MCF 10A (cell line): ENCODE data around the gene SSH2. TPM values are rescaled to one million over a fixed set of nuclear protein-coding genes. Genes with fewer than 3 reads are reported as not detected.
"Not testable (repeated sequence)": the region's sequence is repeated elsewhere in the genome, so short reads cannot be mapped to it uniquely, and the experiment has no call there.

Experiments
- BruUV-seq: library from RNA; stranded (reverse); fragments of 400-500 nt; replicated peaks from 2 replicates; lab custom pipeline; 2021; lab: Mats Ljungman, UMichigan
- CTCF ChIA-PET: fragments of 300-600 bp; sonication (Branson Sonifier 250); formaldehyde crosslinking; extraction: SDS; loops from one replicate; lab custom pipeline; 2021; ENCODE audit warnings: antibody characterized with exemption, inconsistent platforms; lab: Yijun Ruan, JAX
- POLR2A ChIA-PET: fragments of 300-600, 350-650 bp; sonication (Branson Sonifier 250); formaldehyde crosslinking; extraction: SDS; loops from one replicate; lab custom pipeline; 2020; ENCODE audit warnings: antibody characterized with exemption, inconsistent platforms; lab: Yijun Ruan, JAX
- DNase-seq: peaks from one replicate; pipeline ENCODE4 v3.0.0-alpha.2; 2018; ENCODE audit not compliant: unreplicated experiment
- H3K27ac Mint-ChIP-seq: one replicate; pipeline ENCODE4 v1.8.0; 2022; ENCODE audit warnings: mild to moderate bottlenecking, low read depth, mixed read lengths; ENCODE audit not compliant: unreplicated experiment
- H3K27me3 Mint-ChIP-seq: one replicate; pipeline ENCODE4 v1.8.0; 2022; ENCODE audit warnings: mixed read lengths; ENCODE audit not compliant: insufficient read depth, unreplicated experiment
- H3K36me3 Mint-ChIP-seq: one replicate; pipeline ENCODE4 v1.8.0; 2022; ENCODE audit warnings: mild to moderate bottlenecking, moderate library complexity, mixed read lengths; ENCODE audit not compliant: insufficient read depth, unreplicated experiment
- H3K4me1 Mint-ChIP-seq: one replicate; pipeline ENCODE4 v1.8.0; 2022; ENCODE audit warnings: mixed read lengths; ENCODE audit not compliant: insufficient read depth, unreplicated experiment
- H3K4me3 Mint-ChIP-seq: one replicate; pipeline ENCODE4 v1.8.0; 2022; ENCODE audit warnings: mild to moderate bottlenecking, moderate library complexity, mixed read lengths; ENCODE audit not compliant: unreplicated experiment
- H3K9me3 Mint-ChIP-seq: one replicate; pipeline ENCODE4 v1.8.0; 2022; ENCODE audit warnings: mixed read lengths; ENCODE audit not compliant: unreplicated experiment
- CTCF ChIP-seq: fragments of 200-600 bp; IDR thresholded peaks from one replicate; pipeline ENCODE4 v1.8.0; 2022; ENCODE audit warnings: antibody characterized with exemption, mild to moderate bottlenecking; ENCODE audit not compliant: unreplicated experiment
- intact Hi-C: fragments of 100-400 bp; cut with micrococcal nuclease; formaldehyde crosslinking; loops from 2 replicates; pipeline ENCODE4 v1.14.1; 2022
- total RNA-seq: library from RNA; stranded (reverse); gene quantifications from 2 replicates; pipeline ENCODE4 v1.2.3, GENCODE V29; 2022

Gene SSH2
- total RNA-seq, 1 experiment from 2014 or later, result 21.9 TPM

- no peaks in the 10 kb centered on the region for H3K4me1 Mint-ChIP-seq
- H3K27ac Mint-ChIP-seq, result no peak overlapping the region
- peaks cover 6% of the 10 kb centered on the region for H3K36me3 Mint-ChIP-seq
- intact Hi-C loops, result no loop called here
- H3K9me3 Mint-ChIP-seq, result no peaks in the 10 kb centered on the region
- TF ChIP-seq CTCF, result no peak
- H3K27me3 Mint-ChIP-seq, result no peaks in the 10 kb centered on the region
- no TSS peak for BruUV-seq
- no peak for DNase-seq
- H3K4me3 Mint-ChIP-seq, result no peak overlapping the region
- ChIA-PET POLR2A (no interaction called here), CTCF (interaction anchor here (0.6 kb wide), 2 partner anchors 10 to 144 kb away, joined by 3 to 4 read pairs; no protein-coding TSS in a partner anchor)
These were observed 140.5 kb downstream of the SSH2 start for GRCh38 chr17:29789196-29790170.

DNA sequence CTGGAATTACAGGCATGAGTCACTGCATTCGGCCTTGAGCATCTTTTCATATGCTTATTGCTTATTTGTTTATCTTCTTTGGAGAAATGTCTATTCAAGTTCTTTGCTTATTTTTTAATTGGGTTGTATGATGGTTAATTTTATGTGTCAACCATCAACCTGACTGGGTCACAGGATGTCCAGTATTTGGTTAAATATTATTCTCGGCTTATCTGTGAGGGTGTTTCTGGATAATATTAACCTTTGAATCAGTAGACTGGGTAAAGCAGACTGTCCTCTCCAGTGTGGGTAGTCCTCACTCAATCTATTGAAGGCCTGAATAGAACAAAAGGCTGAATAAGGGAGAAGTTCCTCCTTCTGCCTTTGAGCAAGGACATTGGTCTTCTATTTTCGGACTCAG, 142.0 kb downstream of the SSH2 start:
- intact Hi-C loops, result no loop called here
- no TSS peak for BruUV-seq

DNA sequence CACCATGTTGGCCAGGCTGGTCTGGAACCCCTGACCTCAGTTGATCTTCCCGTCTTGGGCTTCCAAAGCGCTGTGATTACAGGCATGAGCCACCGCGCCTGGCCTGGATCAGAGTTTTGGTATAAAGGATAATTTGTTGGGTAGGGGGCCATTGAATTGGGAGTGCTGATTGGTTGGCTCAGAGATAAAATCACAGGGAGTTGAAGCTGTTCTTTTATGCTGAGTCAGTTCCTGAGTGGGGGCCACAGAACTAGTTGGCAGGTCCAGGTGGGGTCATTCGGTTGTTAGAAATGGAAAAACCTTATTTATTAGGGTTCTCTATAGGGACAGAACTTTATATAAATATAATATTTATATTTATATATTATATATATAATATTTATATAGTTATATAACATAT, 147.1 kb downstream of the SSH2 start:
- Mint-ChIP-seq H3K4me3 (no peak overlapping the region), H3K36me3 (peaks cover 7% of the 10 kb centered on the region), H3K9me3 (no peaks in the 10 kb centered on the region), H3K27me3 (no peaks in the 10 kb centered on the region), H3K27ac (no peak overlapping the region), H3K4me1 (no peaks in the 10 kb centered on the region)
- BruUV-seq, result no TSS peak
- intact Hi-C loops, result no loop called here
- no peak for TF ChIP-seq CTCF
- ChIA-PET POLR2A (no interaction called here), CTCF (interaction anchor here (6.5 kb wide), 1 partner anchor 143 kb away, joined by 85 read pairs; no protein-coding TSS in a partner anchor)
- DNase-seq, result no peak

More for the DNA sequence above, 142.0 kb downstream of the SSH2 start:
- POLR2A ChIA-PET, result no interaction called here
- TF ChIP-seq CTCF, result no peak
- no peaks in the 10 kb centered on the region for H3K4me1 Mint-ChIP-seq
- no peak overlapping the region for H3K4me3 Mint-ChIP-seq
- H3K27me3 Mint-ChIP-seq, result no peaks in the 10 kb centered on the region
- no peak for DNase-seq
- H3K36me3 Mint-ChIP-seq, result peaks cover 6% of the 10 kb centered on the region
- H3K9me3 Mint-ChIP-seq, result no peaks in the 10 kb centered on the region
- CTCF ChIA-PET, result no interaction called here
- H3K27ac Mint-ChIP-seq, result no peak overlapping the region

DNA sequence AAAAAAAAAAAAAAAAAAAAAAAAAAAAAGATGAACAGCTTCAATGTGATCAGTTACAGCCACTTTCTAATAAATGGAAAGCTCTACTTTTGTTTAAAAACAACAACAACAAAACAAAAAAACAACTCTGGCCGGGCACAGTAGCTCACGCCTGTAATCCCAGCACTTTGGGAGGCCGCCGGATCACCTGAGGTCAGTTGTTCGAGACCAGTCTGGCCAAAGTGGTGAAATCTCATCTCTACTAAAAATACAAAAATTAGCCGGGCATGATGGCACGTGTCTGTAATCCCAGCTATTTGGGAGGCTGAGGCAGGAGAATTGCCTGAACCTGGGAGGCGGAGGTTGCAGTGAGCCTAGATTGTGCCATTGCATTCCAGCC, 150.2 kb downstream of the SSH2 start:
- POLR2A ChIA-PET, result interaction anchor here (0.6 to 4.0 kb wide), 8 partner anchors 14 to 187 kb away, joined by 3 to 44 read pairs (median 4); partner anchors contain the start of gene ANKRD13B
- intact Hi-C loops, result loop anchor here (1.0 kb wide), 2 partner anchors 140 to 200 kb away; no protein-coding TSS in a partner anchor
- BruUV-seq, H3K27me3 Mint-ChIP-seq, H3K4me1 Mint-ChIP-seq, H3K9me3 Mint-ChIP-seq, DNase-seq, H3K4me3 Mint-ChIP-seq, H3K27ac Mint-ChIP-seq: not testable (repeated sequence)
- CTCF ChIA-PET, result interaction anchor here (0.5 to 6.5 kb wide), 29 partner anchors 11 to 411 kb away, joined by 3 to 85 read pairs (median 5); no protein-coding TSS in a partner anchor
- peaks cover 12% of the 10 kb centered on the region for H3K36me3 Mint-ChIP-seq
